ENCODE data around the gene PPFIBP1. TPM values are rescaled to one million over a fixed set of nuclear protein-coding genes. Genes with fewer than 3 reads are reported as not detected.

PPFIBP1 gene
- total and polyA plus RNA-seq, 9 of the 15 experiments (the other 6 are each of a cell fraction or from before 2014, with no cell fraction given): 0.46 to 3.5 (median 1.8) TPM

- POLR2A ChIA-PET: interaction anchor here (0.6 kb wide), 1 partner anchor 809 kb away, joined by 3 read pairs; no protein-coding TSS in a partner anchor
- no peak for FAIRE-seq
- peaks cover 0 to 13% of the 10 kb centered on the region in 2 experiments; a peak in 4 of 5 replicates for H3K4me1 ChIP-seq (replicated peaks in 1 of 2; ENCODE audit: control insufficient read depth in 2 of 2, insufficient read depth in 2 of 2, low read length in 2 of 2)
- no peaks in the 10 kb centered on the region for H3K9me1 ChIP-seq (ENCODE audit: control insufficient read depth, insufficient read depth, low read length)
- H3K4me2 ChIP-seq (ENCODE audit: insufficient read depth, low read length): no peak overlapping the region
- no peaks in the 10 kb centered on the region for H4K20me1 ChIP-seq (replicated peaks; ENCODE audit: control insufficient read depth, insufficient read depth, low read length)
- no peaks in the 10 kb centered on the region for H3K9me3 ChIP-seq (replicated peaks; ENCODE audit: control insufficient read depth, insufficient read depth, low read depth, low read length)
- WGBS (ENCODE audit: insufficient coverage, low coverage, missing lambda C conversion rate): 1% methylated on average over 8 of the region's 8 CpGs
- peaks cover 6 to 25% of the 10 kb centered on the region in 2 experiments; a peak in 4 of 5 replicates for H3K27me3 ChIP-seq (ENCODE audit: control insufficient read depth in 2 of 2, insufficient read depth in 2 of 2, low read length in 2 of 2)
- no peak for ATAC-seq
- CTCF ChIA-PET (ENCODE audit: low intra/inter-chr PET ratio): no interaction called here
- H3K27ac ChIP-seq (ENCODE audit: extremely low read depth, low read depth, low read length): no peak overlapping the region
- intact Hi-C loops (cut with micrococcal nuclease): no loop called here
- no peaks in the 10 kb centered on the region for H3K79me2 ChIP-seq (ENCODE audit: control insufficient read depth, insufficient read depth, low read length)
- no peak overlapping the region for H2AFZ ChIP-seq (ENCODE audit: low read depth, low read length)
- BruUV-seq (replicated peaks): no TSS peak
- DNase-seq (ENCODE audit: extremely low read depth in 1 of 4, low spot score in 3 of 4): no peak
- TF ChIP-seq KLF1 (tag; IDR thresholded peaks at IDR 0.05) (no peak), NR3C1 (CRISPR knock-in tag; IDR thresholded peaks at IDR 0.05) (no peak), SRSF1 (IDR thresholded peaks at IDR 0.05; ENCODE audit: low read depth, low read length) (no peak), MYNN (IDR thresholded peaks at IDR 0.05) (no peak), MYNN (CRISPR knock-in tag; IDR thresholded peaks at IDR 0.05) (no peak), NUFIP1 (IDR thresholded peaks at IDR 0.05; ENCODE audit: partially characterized antibody) (no peak), SP2 (IDR thresholded peaks at IDR 0.05; ENCODE audit: extremely low read depth, low read depth, low read length, poor library complexity, severe bottlenecking) (no peak), NR1H2 (CRISPR knock-in tag; IDR thresholded peaks at IDR 0.05) (no peak), GTF2A2 (tag; IDR thresholded peaks at IDR 0.05) (no peak), ELF4 (CRISPR knock-in tag; IDR thresholded peaks at IDR 0.05) (no peak), MLX (CRISPR knock-in tag; conservative IDR thresholded peaks at IDR 0.05) (no peak), NELFE (IDR thresholded peaks at IDR 0.05; ENCODE audit: insufficient read depth, insufficient read length) (no peak), ZBTB9 (CRISPR knock-in tag; IDR thresholded peaks at IDR 0.05) (no peak), XRCC3 (IDR thresholded peaks at IDR 0.05) (no peak), NFE2L1 (tag; IDR thresholded peaks at IDR 0.05; ENCODE audit: borderline replicate concordance, low read depth) (no peak)
- TF ChIP-seq, protein P1, sequence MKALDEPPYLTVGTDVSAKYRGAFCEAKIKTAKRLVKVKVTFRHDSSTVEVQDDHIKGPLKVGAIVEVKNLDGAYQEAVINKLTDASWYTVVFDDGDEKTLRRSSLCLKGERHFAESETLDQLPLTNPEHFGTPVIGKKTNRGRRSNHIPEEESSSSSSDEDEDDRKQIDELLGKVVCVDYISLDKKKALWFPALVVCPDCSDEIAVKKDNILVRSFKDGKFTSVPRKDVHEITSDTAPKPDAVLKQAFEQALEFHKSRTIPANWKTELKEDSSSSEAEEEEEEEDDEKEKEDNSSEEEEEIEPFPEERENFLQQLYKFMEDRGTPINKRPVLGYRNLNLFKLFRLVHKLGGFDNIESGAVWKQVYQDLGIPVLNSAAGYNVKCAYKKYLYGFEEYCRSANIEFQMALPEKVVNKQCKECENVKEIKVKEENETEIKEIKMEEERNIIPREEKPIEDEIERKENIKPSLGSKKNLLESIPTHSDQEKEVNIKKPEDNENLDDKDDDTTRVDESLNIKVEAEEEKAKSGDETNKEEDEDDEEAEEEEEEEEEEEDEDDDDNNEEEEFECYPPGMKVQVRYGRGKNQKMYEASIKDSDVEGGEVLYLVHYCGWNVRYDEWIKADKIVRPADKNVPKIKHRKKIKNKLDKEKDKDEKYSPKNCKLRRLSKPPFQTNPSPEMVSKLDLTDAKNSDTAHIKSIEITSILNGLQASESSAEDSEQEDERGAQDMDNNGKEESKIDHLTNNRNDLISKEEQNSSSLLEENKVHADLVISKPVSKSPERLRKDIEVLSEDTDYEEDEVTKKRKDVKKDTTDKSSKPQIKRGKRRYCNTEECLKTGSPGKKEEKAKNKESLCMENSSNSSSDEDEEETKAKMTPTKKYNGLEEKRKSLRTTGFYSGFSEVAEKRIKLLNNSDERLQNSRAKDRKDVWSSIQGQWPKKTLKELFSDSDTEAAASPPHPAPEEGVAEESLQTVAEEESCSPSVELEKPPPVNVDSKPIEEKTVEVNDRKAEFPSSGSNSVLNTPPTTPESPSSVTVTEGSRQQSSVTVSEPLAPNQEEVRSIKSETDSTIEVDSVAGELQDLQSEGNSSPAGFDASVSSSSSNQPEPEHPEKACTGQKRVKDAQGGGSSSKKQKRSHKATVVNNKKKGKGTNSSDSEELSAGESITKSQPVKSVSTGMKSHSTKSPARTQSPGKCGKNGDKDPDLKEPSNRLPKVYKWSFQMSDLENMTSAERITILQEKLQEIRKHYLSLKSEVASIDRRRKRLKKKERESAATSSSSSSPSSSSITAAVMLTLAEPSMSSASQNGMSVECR (CRISPR knock-in tag; IDR thresholded peaks at IDR 0.05): no peak
- H3K9ac ChIP-seq (ENCODE audit: insufficient read depth in 1 of 2, low read depth in 2 of 2, low read length in 2 of 2): no peak overlapping the region
- H3K4me3 ChIP-seq: no peak overlapping the region
- H3K36me3 ChIP-seq (ENCODE audit: control insufficient read depth, insufficient read depth, low read length): no peaks in the 10 kb centered on the region
- in situ Hi-C loops (cut with MboI): no loop called here
Measured at GRCh38 chr12:27548301-27549199, 24.5 kb downstream of the PPFIBP1 start.

Data from K562 (cell line).